Esophagus muscularis mucosa (tissue), 4 donors: ENCODE results near the gene KIZ.

ENCODE experiments used
- CTCF ChIP-seq, 3 experiments: fragments of 200-600 bp in 2 of 3; fragments of 450-650 bp in 1 of 3; sonication (generic) in 2 of 3; IDR thresholded peaks; one replicate each; pipeline ENCODE4 v1.5.1; 2017 to 2019; ENCODE audit warnings: antibody characterized with exemption in 3 of 3, mild to moderate bottlenecking in 2 of 3, moderate library complexity in 1 of 3
- EP300 ChIP-seq: sonication (generic); formaldehyde crosslinking; IDR thresholded peaks from one replicate; pipeline ENCODE4 v1.6.1; 2017; ENCODE audit warnings: antibody characterized with exemption
- POLR2A ChIP-seq: fragments of 450-650 bp; IDR thresholded peaks from one replicate; pipeline ENCODE4 v1.6.1; 2017; ENCODE audit warnings: antibody characterized with exemption, moderate library complexity, mild to moderate bottlenecking, low read depth

- TF ChIP-seq CTCF (IDR thresholded peaks at IDR 0.05), result no peak
- no peak for TF ChIP-seq EP300
- TF ChIP-seq POLR2A, result no peak
These were observed 104.3 kb downstream of the KIZ start for GRCh38 chr20:21230220-21230619.
